Pancreas (tissue), 10 donors: Measurements from ENCODE around the gene RAP2C. TPM values are rescaled to one million over a fixed set of nuclear protein-coding genes. Genes with fewer than 3 reads are reported as not detected.

Experiments used
- ATAC-seq, 4 donors: fragments of 200-7000 bp; cut with Tn5 transposase; one replicate each; pipeline versions ENCODE4 v1.8.0 to v1.9.1; 2020; ENCODE audit warnings: mild to moderate bottlenecking in 4 of 4, moderate library complexity in 4 of 4
- DNase-seq, 6 donors: peaks; one replicate each; pipeline ENCODE4 v3.0.0-alpha.2; 2020
- FAIRE-seq: peaks from 2 replicates; lab custom pipeline; 2012; peaks lifted over from hg19 to GRCh38; lab: Jason Lieb, UNC
- H3K27ac ChIP-seq, 4 donors: fragments of 200-600 bp; sonication (generic); 1 replicate in 3 of 4; 2 replicates in 1 of 4; pipeline versions ENCODE4 v1.5.0 to v1.8.0; 2020
- H3K27me3 ChIP-seq, 4 donors: fragments of 200-600 bp; one replicate each; pipeline ENCODE4 v1.8.0; 2021
- H3K36me3 ChIP-seq, 3 donors: fragments of 200-600 bp; sonication (generic) in 1 of 3; one replicate each; pipeline versions ENCODE4 v1.5.0 to v1.8.0; 2020 to 2021
- H3K4me1 ChIP-seq, 3 donors: fragments of 200-600 bp; one replicate each; pipeline ENCODE4 v1.8.0; 2021
- H3K4me3 ChIP-seq, 4 donors: fragments of 200-600 bp; sonication (generic) in 2 of 4; one replicate each; pipeline versions ENCODE4 v1.5.0 to v1.8.0; 2020 to 2021
- H3K9me3 ChIP-seq, 4 donors: fragments of 200-600 bp; one replicate each; pipeline ENCODE4 v1.8.0; 2021
- WGBS, 2 donors: extraction: QIAGEN DNeasy Blood & Tissue Kit; methylation state at CpG; one replicate each; pipeline ENCODE4 v1.1.7; 2013; 5-methylcytosine and 5-hydroxymethylcytosine counted together
- intact Hi-C, 3 donors: fragments of 100-400 bp; cut with DNase I; formaldehyde crosslinking; loops; one replicate each; pipeline versions ENCODE4 v1.11.1 to v1.14.2; 2022
- polyA plus RNA-seq, 2 donors: library from polyadenylated mRNA; stranded (reverse); fragments of 200-250 nt; gene quantifications; one replicate each; pipeline ENCODE4 v1.2.3, GENCODE V29; 2013
- total RNA-seq, 6 donors: library from RNA; stranded (reverse); fragmentation: NEBNext Ultra II Directional in 4 of 6; extraction: Animal tissue kit (Norgen Biotek cat#: 25700) in 4 of 6; gene quantifications; one replicate each; pipeline versions ENCODE4 v1.2.1 to v1.2.4, GENCODE V29; 2021 to 2023
- TF ChIP-seq, protein P1 (sequence below), 4 donors: fragments of 200-600 bp; sonication (generic) in 3 of 4; IDR thresholded peaks; one replicate each; pipeline versions ENCODE4 v1.5.0 to v1.8.0; 2021; ENCODE audit warnings: antibody characterized with exemption in 4 of 4
- donor health status: healthy with polysubstance abuse.
- donor health status: DM: no; HTN: no; CAD: no; lungs with moderate emphysema.
- donor health status: DM: no; HTN: no; CAD: no.
- donor health status: control.
- donor health status: control.
- donor health status: Bipolar disorder and iron deficiency.
- donor health status: DM: yes; HTN: yes; CAD: no.
- donor health status: DM: no; HTN: no; CAD: no.
- donor health status: DM: no; HTN: no; CAD: no.
- donor health status: DM: yes; HTN: yes; CAD: no.

Gene RAP2C
- total and polyA plus RNA-seq, 8 donors: 6.2 to 15.1 (median 8.3) TPM

DNA sequence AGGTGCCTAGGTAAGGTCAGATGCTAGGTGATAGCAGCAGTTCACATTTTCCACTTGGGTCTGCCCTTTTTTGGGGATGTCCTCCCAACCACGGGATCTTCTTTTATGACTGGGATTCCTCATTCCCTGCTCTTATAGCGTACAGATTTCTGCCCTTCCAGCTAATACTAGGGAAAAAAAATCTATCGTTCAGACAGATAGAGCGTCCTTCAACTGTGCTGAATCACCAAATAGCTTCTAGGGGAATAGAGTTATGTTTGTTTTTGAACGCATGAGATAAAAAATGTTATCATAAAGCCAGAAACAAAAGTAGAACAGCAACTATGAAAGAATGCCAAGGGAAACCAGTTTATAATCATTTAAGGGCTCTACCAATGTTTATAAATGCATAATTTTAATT, 13.0 kb downstream of the RAP2C start:
- FAIRE-seq (no peak), ATAC-seq (peak in 3 of 4 donors; percentile 22 to 54 (median 37)), DNase-seq (no peak)
- intact Hi-C loops: no loop called here
- Histone ChIP-seq H3K9me3 (no peaks in the 10 kb centered on the region), H3K27ac (no peak overlapping the region), H3K36me3 (no peaks in the 10 kb centered on the region), H3K27me3 (peaks cover 0 to 2% (median 0%) of the 10 kb centered on the region in 4 donors), H3K4me3 (no peak overlapping the region), H3K4me1 (peaks cover 0 to 4% (median 0%) of the 10 kb centered on the region in 3 donors)
- TF ChIP-seq, protein P1, sequence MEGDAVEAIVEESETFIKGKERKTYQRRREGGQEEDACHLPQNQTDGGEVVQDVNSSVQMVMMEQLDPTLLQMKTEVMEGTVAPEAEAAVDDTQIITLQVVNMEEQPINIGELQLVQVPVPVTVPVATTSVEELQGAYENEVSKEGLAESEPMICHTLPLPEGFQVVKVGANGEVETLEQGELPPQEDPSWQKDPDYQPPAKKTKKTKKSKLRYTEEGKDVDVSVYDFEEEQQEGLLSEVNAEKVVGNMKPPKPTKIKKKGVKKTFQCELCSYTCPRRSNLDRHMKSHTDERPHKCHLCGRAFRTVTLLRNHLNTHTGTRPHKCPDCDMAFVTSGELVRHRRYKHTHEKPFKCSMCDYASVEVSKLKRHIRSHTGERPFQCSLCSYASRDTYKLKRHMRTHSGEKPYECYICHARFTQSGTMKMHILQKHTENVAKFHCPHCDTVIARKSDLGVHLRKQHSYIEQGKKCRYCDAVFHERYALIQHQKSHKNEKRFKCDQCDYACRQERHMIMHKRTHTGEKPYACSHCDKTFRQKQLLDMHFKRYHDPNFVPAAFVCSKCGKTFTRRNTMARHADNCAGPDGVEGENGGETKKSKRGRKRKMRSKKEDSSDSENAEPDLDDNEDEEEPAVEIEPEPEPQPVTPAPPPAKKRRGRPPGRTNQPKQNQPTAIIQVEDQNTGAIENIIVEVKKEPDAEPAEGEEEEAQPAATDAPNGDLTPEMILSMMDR (IDR thresholded peaks at IDR 0.05): no peak
- WGBS, 2 donors: 24 to 38% methylated on average over 5 of the region's 5 CpGs

DNA sequence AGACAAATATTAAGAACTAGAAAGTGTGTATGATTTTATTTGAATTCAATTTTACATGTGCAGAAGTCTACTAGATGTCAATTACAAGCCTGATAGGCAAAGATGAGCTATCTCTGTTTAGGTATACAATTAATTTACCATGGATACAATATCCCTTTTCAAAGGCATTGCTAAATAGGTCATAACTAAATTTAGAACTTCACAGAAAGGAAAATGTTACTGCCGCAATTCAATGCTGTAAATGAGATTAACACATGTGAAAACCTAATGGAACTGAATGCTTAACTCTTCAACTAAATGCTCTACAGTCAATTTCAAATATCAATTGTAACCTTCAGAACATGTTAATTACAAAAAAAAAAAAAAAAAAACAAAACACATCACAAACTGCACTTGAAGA, 14.6 kb downstream of the RAP2C start:
- intact Hi-C loops: no loop called here
- peak; percentile 90 for FAIRE-seq
- no peak for DNase-seq
- TF ChIP-seq, protein P1 (IDR thresholded peaks at IDR 0.05): no peak
- H3K9me3 ChIP-seq: no peaks in the 10 kb centered on the region
- peaks cover 0 to 4% (median 0%) of the 10 kb centered on the region in 3 donors for H3K4me1 ChIP-seq
- ATAC-seq: no peak
- H3K27me3 ChIP-seq: peaks cover 0 to 2% (median 0%) of the 10 kb centered on the region in 4 donors
- no peak overlapping the region for H3K4me3 ChIP-seq
- no peaks in the 10 kb centered on the region for H3K36me3 ChIP-seq
- WGBS, 2 donors: 80% methylated on average over 1 of the region's 1 CpG
- H3K27ac ChIP-seq: no peak overlapping the region

DNA sequence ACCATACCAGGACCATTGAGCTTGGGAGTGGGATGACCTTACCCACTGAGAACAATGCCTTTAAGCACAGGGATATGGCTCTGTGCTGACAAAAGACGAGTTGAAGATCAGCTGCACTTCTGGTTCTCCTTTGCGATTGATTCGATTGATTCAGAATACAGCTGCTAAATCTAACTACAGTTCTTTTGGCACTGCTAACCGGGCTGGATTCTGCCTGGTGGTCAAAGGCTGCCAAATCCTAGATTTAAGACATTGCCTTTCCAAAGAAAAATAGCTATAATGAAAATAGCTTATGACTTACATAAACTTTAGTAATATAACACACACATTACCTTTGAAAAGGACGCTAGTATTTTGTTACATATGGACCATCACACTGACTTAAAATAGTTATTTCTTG, 18.3 kb downstream of the RAP2C start:
- no peak overlapping the region for H3K4me3 ChIP-seq
- TF ChIP-seq, protein P1 (IDR thresholded peaks at IDR 0.05): no peak
- H3K4me1 ChIP-seq: no peaks in the 10 kb centered on the region
- intact Hi-C loops: no loop called here
- H3K9me3 ChIP-seq: no peaks in the 10 kb centered on the region
- 64 to 67% methylated on average over 5 of the region's 5 CpGs for WGBS, 2 donors
- no peak overlapping the region for H3K27ac ChIP-seq
- DNase-seq (no peak), ATAC-seq (no peak), FAIRE-seq (no peak)
- H3K36me3 ChIP-seq: no peaks in the 10 kb centered on the region
- H3K27me3 ChIP-seq: no peaks in the 10 kb centered on the region

DNA sequence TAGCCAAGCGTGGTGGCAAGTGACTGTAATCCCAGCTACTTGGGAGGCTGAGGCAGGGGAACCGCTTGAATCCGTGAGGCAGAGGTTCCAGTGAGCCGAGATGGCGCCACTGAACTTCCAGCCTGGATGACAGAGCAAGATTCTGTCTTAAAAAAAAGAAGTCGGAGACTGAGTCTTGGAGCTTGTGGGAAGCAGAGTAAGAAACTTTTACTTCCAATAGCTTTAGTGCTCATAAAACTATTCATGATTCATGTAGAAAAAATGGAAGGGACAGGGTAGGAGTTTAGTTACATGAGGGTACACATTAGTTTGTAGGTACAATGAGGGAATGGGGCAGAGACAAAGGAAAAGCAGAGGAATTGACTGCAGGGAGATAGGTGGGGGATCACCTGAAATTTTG, 19.3 kb downstream of the RAP2C start:
- FAIRE-seq: no peak

More for the DNA sequence above, 19.3 kb downstream of the RAP2C start:
- no peak for ATAC-seq
- WGBS, 2 donors: 70 to 97% methylated on average over 6 of the region's 6 CpGs
- H3K9me3 ChIP-seq: no peaks in the 10 kb centered on the region
- H3K4me1 ChIP-seq: no peaks in the 10 kb centered on the region
- H3K27me3 ChIP-seq: no peaks in the 10 kb centered on the region
- TF ChIP-seq, protein P1 (IDR thresholded peaks at IDR 0.05): no peak
- H3K36me3 ChIP-seq: no peaks in the 10 kb centered on the region
- intact Hi-C loops: no loop called here
- DNase-seq: no peak
- H3K4me3 ChIP-seq: no peak overlapping the region
- no peak overlapping the region for H3K27ac ChIP-seq
